Measurements from ENCODE around the gene ZNF45.

- TF ChIP-seq POLR2AphosphoS5 (IDR thresholded peaks at IDR 0.05; ENCODE audit: low read depth) (no peak), CTCF (IDR thresholded peaks at IDR 0.05; ENCODE audit: insufficient read depth, low read length) (no peak), REST (IDR thresholded peaks at IDR 0.05; ENCODE audit: insufficient replicate concordance, low read depth) (no peak)
These were observed 762 bp downstream of the ZNF45 start for GRCh38 chr19:43934055-43934984.

Data from HL-60 (cell line).